Activated CD4-positive, CD25-positive, alpha-beta regulatory T cell (primary cell): ENCODE results near the gene STARD9.
"Not testable (repeated sequence)": the region's sequence is repeated elsewhere in the genome, so short reads cannot be mapped to it uniquely, and the experiment has no call there.

Source experiments
- DNase-seq, 4 experiments: peaks; one replicate each; lab custom pipeline; 2025; lab: John Stamatoyannopoulos, UW

STARD9 gene

GRCh38 chr15:42627485-42627884, 52.1 kb downstream of the STARD9 start:
- DNase-seq: no peak

GRCh38 chr15:42628761-42629160, 53.4 kb downstream of the STARD9 start:
- no peak for DNase-seq

GRCh38 chr15:42632105-42632675, 56.8 kb downstream of the STARD9 start:
- DNase-seq: no peak

GRCh38 chr15:42640109-42640508, 64.7 kb downstream of the STARD9 start:
- DNase-seq: no peak

DNA sequence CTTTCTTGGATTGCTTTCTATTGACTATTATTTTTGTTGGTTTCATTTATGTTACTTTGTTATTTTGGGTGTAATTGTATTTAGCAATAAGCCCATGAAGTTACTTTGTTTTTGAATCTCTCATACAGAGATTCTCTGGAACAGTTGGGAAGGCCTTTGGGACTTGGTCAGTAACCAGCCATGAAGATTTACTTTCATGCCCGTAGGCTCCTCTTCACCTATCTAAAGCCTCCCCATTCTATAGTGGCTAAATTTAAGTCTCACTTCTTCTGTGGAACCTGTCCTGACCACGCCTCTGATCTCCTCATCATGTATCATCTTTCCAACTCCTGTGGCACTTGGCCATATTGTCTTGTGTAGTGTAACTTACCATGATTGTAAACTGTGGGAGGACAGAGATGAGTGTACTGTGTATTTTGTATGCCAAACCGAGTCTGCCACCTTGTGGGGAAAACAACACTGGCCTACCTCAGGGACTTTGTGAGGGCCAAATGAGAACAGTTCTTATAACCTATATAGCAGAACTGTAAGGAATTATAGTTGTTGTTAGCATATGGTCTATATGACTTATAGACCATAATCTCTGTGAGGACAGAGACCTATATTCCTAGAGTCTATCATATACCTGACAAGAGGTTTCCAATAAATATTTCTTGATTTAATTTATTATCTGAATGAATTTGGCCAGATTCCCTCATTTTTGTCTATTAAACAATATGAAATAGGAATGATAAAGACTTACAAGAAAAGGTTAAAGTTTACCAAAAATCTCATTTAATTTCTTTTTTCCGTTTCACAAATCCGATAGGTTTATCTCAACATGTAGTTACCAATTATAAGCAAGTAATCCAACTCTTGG, 75.0 kb downstream of the STARD9 start:
- DNase-seq: peak in 3 of 4 experiments; percentile 5 to 17 (median 10)

GRCh38 chr15:42665827-42666226, 90.4 kb downstream of the STARD9 start:
- DNase-seq: no peak

DNA sequence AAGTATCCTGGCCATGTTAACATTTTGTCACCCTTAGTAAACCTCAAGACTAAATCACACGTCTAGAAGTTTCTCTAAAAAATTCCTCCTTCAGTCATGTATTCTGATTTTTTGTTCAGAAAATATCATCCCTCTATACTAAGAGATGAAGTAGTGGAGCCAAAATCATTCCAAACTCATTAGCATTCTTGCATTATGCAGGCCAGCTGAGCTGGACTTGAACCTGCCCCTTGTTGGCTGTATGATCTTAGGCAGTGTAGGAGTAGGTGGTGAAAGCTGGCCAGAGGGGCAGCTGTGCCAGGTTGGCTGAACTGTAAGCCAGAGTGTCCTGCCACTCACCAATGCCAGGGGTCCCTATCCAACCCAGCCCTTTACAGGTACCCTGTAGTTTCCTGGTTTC, 92.4 kb downstream of the STARD9 start:
- no peak for DNase-seq

DNA sequence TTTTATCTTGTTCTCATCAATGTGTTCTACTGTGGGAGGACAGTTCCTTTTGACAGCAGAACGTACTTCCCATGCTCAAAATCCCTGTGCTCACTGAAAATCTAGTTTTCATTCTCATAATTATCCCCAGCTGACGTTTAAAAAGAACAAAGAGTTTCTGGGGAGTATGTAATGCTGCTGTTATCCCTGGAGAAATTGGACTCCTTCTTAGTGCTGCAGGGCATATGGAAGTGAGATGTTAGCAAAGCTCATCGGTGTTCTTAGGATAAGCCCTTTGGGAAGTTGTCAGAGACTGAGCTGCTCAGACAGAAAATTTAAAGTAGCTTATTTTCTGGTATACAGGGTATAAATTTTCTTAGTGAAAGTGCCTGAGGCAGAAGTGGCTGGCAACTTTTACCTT, 95.0 kb downstream of the STARD9 start:
- DNase-seq: no peak

DNA sequence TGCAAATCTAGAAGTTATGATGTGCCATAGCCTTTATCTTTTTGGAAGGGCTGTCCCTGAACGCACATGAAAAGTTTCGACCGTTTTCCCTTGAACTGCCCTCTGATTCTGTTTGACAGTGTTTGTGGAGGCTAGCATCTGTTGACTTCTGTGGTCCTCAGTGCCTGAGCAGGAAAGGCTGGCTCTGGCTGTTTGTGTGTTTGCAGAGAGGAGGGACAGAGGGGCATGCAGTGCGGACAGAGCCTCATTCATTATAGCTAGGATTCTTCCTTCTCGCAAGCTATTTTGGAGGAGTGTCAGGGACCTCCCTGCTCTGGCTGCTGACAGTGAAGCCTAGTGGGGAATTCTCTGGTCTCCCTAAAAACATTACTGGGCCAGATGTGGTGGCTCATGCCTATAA, 97.0 kb downstream of the STARD9 start:
- DNase-seq: no peak

GRCh38 chr15:42674472-42674871, 99.1 kb downstream of the STARD9 start:
- no peak for DNase-seq

- DNase-seq: no peak
Observed at GRCh38 chr15:42675021-42675420, 99.6 kb downstream of the STARD9 start.

DNA sequence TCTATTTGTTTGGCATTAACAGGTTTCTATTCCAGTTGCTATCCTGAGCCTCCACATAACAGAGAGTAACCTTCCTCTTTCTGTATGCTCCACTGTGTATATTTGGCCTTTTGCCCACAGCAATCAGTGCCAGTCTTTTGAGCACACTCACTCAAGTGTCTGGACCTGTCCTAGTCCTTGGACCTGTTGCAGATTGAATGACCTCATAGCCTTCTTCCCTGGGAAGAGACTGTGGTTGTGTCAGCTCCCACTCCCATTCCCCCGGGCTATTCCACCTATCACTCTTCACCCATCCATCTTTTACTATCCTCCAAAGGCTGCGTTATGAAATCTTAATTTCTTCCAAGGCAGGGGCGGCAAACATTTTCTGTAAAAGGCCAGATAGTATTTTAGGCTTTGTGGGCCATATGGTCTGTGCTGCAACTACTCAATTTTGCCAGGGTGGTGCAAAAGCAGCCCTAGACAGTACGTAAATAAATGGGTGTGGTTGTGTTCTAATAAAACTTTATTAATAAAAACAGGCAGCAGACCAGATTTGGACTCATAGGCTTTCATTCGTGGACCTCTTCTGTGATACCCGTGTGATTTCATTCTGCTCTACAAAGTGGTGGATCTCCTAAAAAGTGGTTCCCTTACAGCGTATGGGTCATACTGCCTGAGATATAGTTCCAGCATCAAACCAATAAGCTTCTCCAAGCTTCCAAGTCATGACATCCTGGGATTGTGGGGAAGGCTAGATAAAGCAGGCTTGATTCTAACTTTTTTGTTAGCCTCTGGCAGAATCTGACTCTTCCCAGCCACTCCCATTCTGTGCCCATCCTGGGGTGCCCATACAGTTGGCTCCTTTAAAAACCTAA, 104.1 kb downstream of the STARD9 start:
- no peak for DNase-seq

DNA sequence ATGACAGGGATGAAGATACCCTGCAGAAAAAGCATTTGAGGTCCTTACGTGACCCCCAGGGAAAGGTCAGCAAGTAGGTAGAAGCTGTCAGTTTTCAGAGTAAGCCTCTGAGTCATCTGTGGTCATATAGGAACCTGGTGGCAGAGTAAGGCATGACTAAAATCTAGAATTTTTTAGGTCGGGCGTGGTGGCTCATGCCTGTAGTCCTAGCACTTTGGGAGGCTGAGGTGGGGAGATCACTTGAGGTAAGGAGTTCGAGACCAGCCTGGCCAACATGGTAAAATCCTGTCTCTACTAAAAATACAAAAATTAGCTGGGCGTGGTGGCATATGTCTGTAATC, 104.7 kb downstream of the STARD9 start:
- not testable (repeated sequence) for DNase-seq

GRCh38 chr15:42681119-42681518, 105.7 kb downstream of the STARD9 start:
- no peak for DNase-seq

DNA sequence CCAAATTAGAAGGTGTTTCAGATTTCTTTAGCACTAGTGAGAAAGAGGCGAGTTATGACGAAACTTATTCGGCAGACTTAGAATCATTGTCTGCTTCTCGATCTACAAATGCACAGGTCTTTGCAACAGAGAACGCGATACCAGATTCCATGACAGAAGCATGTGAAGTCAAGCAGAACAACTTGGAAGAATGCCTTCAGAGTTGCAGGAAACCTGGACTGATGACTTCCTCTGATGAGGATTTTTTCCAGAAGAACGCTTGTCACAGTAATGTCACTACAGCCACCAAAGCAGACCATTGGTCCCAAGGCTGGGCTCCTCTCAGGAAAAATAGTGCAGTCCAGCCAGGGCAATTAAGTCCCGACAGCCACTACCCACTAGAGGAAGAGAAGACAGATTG, 110.9 kb downstream of the STARD9 start:
- no peak for DNase-seq

DNA sequence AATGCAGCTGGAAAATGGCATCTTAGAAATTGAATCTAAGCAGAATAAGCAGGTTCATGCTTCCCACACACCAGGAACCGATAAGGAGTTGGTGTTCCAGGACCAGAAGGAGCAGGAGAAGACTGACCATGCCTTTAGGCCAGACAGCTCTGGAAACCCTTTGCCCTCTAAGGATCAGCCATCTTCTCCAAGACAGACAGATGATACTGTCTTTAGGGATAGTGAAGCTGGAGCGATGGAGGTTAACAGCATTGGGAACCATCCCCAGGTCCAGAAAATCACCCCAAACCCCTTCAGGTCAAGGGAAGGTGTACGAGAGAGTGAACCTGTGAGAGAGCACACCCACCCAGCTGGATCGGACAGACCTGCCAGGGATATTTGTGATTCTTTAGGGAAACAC, 112.3 kb downstream of the STARD9 start:
- no peak for DNase-seq

DNA sequence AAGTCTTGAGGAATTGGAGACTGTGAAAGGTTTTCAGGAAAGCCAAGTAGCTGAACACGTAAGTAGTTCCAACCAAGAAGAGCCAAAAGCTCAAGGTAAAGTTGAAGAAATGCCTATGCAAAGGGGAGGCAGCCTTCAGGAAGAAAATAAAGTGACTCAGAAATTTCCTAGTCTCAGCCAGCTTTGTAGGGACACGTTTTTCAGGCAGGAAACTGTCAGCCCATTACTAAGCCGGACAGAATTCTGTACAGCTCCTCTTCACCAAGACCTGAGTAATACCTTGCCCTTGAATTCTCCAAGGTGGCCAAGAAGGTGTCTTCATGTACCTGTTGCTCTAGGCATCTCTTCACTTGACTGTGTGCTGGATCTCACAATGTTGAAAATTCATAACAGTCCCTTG, 112.9 kb downstream of the STARD9 start:
- no peak for DNase-seq

GRCh38 chr15:42691308-42691707, 115.9 kb downstream of the STARD9 start:
- no peak for DNase-seq

GRCh38 chr15:42691770-42692169, 116.4 kb downstream of the STARD9 start:
- DNase-seq: no peak

- no peak for DNase-seq
Observed at GRCh38 chr15:42692536-42692935, 117.1 kb downstream of the STARD9 start.

- no peak for DNase-seq
Observed at GRCh38 chr15:42692997-42693396, 117.6 kb downstream of the STARD9 start.

DNA sequence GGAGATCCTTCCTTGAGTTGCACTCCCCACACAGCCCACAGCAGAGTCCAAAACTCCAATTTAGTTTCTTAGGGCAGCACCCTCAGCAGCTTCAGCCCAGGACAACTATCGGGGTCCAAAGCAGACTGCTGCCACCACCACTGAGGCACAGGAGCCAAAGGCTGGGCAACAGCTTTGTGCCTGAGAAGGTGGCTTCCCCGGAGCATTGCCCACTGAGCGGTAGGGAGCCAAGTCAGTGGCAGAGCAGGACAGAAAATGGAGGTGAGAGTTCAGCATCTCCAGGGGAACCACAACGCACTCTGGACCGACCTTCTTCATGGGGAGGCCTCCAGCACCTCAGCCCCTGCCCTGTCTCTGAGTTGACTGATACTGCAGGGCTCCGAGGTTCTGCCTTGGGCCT, 118.1 kb downstream of the STARD9 start:
- no peak for DNase-seq

- DNase-seq: no peak
Observed at GRCh38 chr15:42693942-42694341, 118.5 kb downstream of the STARD9 start.
